Karpas-422 (cell line): Measurements from ENCODE around the gene CLASP1. TPM values are rescaled to one million over a fixed set of nuclear protein-coding genes. Genes with fewer than 3 reads are reported as not detected.

Source experiments
- DNase-seq: peaks from one replicate; pipeline ENCODE4 v3.0.0-alpha.2; 2015
- H2AFZ ChIP-seq: fragments of 200-600 bp; sonication (generic); 2 replicates; pipeline ENCODE4 v1.6.1; 2014; ENCODE audit warnings: antibody characterized with exemption, low read length, mixed read lengths
- H3K27ac ChIP-seq: fragments of 200-600 bp; sonication (generic); 2 replicates; pipeline ENCODE4 v1.5.1; 2014; ENCODE audit warnings: mild to moderate bottlenecking, low read length, moderate library complexity
- H3K27me3 ChIP-seq: fragments of 200-600 bp; sonication (generic); 2 replicates; pipeline ENCODE4 v1.6.1; 2014; ENCODE audit warnings: low read length, mixed read lengths
- H3K36me3 ChIP-seq: fragments of 200-600 bp; sonication (generic); 2 replicates; pipeline ENCODE4 v1.6.1; 2014; ENCODE audit warnings: low read length, mixed read lengths; ENCODE audit not compliant: insufficient read depth
- H3K4me1 ChIP-seq: fragments of 200-600 bp; sonication (generic); 2 replicates; pipeline ENCODE4 v1.6.1; 2014; ENCODE audit warnings: mild to moderate bottlenecking, low read length, mixed read lengths
- H3K4me2 ChIP-seq: fragments of 200-600 bp; sonication (generic); 2 replicates; pipeline ENCODE4 v1.6.1; 2014; ENCODE audit warnings: low read length, low read depth, mild to moderate bottlenecking; ENCODE audit not compliant: poor library complexity, severe bottlenecking
- H3K4me3 ChIP-seq: fragments of 200-600 bp; sonication (generic); 2 replicates; pipeline ENCODE4 v1.5.1; 2014; ENCODE audit warnings: mild to moderate bottlenecking, antibody characterized with exemption, low read length, mixed read lengths
- H3K79me2 ChIP-seq: fragments of 200-600 bp; sonication (generic); 2 replicates; pipeline ENCODE4 v1.6.1; 2014; ENCODE audit warnings: mild to moderate bottlenecking, low read length, mixed read lengths
- H3K9ac ChIP-seq: fragments of 200-600 bp; sonication (generic); 2 replicates; pipeline ENCODE4 v1.6.0; 2014; ENCODE audit warnings: low read length
- H3K9me2 ChIP-seq: fragments of 200-600 bp; sonication (generic), shearing (Covaris generic); replicated peaks from 2 replicates; pipeline ENCODE4 v1.6.0; 2014; ENCODE audit warnings: mild to moderate bottlenecking, low read length, moderate library complexity; ENCODE audit not compliant: insufficient read depth
- H3K9me3 ChIP-seq: fragments of 300-700, 200-600 bp; sonication (generic); 2 replicates; pipeline ENCODE4 v1.6.1; 2014; ENCODE audit warnings: low read length, mixed read lengths
- H4K20me1 ChIP-seq: fragments of 200-600 bp; sonication (generic); 2 replicates; pipeline ENCODE4 v1.6.1; 2014; ENCODE audit warnings: mild to moderate bottlenecking, antibody characterized with exemption, low read length, low read depth; ENCODE audit not compliant: insufficient read depth
- total RNA-seq: library from RNA; depleted of rRNA; stranded (reverse); fragments of >200 nt; shearing (Covaris generic); gene quantifications from 2 replicates; pipeline ENCODE4 v1.2.3, GENCODE V29; 2014; ENCODE audit warnings: low replicate concordance

Gene CLASP1
- total RNA-seq, 1 experiment from 2014 or later: 102 TPM

- H3K79me2 ChIP-seq: peaks cover 4% of the 10 kb centered on the region; the same call in 1 of the 2 replicates
- H3K27ac ChIP-seq: no peak overlapping the region
- H3K9me2 ChIP-seq: no peaks in the 10 kb centered on the region
- DNase-seq: no peak
- peaks cover 5% of the 10 kb centered on the region for H3K4me1 ChIP-seq
- H2AFZ ChIP-seq: no peak overlapping the region
- H3K36me3 ChIP-seq: peaks cover 41% of the 10 kb centered on the region
- H3K4me3 ChIP-seq: no peak overlapping the region
- H4K20me1 ChIP-seq: no peaks in the 10 kb centered on the region
- no peaks in the 10 kb centered on the region for H3K9me3 ChIP-seq
- no peak overlapping the region for H3K9ac ChIP-seq
- no peak overlapping the region for H3K4me2 ChIP-seq
- H3K27me3 ChIP-seq: no peaks in the 10 kb centered on the region
Observed at GRCh38 chr2:121358291-121358690, 291.0 kb downstream of the CLASP1 start.

- no peak overlapping the region for H3K27ac ChIP-seq
- no peak overlapping the region for H3K4me3 ChIP-seq
- peaks cover 40% of the 10 kb centered on the region for H3K36me3 ChIP-seq
- no peaks in the 10 kb centered on the region for H3K27me3 ChIP-seq
- H3K79me2 ChIP-seq: peaks cover 4% of the 10 kb centered on the region; the same call in 1 of the 2 replicates
- H3K9me2 ChIP-seq: no peaks in the 10 kb centered on the region
- no peaks in the 10 kb centered on the region for H4K20me1 ChIP-seq
- peak; percentile 77 for DNase-seq
- H2AFZ ChIP-seq: no peak overlapping the region
- no peaks in the 10 kb centered on the region for H3K9me3 ChIP-seq
- peaks cover 5% of the 10 kb centered on the region for H3K4me1 ChIP-seq
- H3K4me2 ChIP-seq: no peak overlapping the region
- H3K9ac ChIP-seq: no peak overlapping the region
Observed at GRCh38 chr2:121356058-121356640, 293.1 kb downstream of the CLASP1 start.

- Histone ChIP-seq H3K9me3 (no peaks in the 10 kb centered on the region), H3K9me2 (no peaks in the 10 kb centered on the region), H3K9ac (no peak overlapping the region), H3K4me1 (no peaks in the 10 kb centered on the region), H4K20me1 (no peaks in the 10 kb centered on the region), H3K79me2 (peaks cover 4% of the 10 kb centered on the region; the same call in 1 of the 2 replicates), H3K27me3 (no peaks in the 10 kb centered on the region), H3K36me3 (peaks cover 38% of the 10 kb centered on the region), H3K4me3 (no peak overlapping the region), H3K4me2 (no peak overlapping the region), H3K27ac (no peak overlapping the region), H2AFZ (no peak overlapping the region)
- DNase-seq: no peak
Observed at GRCh38 chr2:121355488-121355887, 293.8 kb downstream of the CLASP1 start.

- Histone ChIP-seq H3K9me2 (no peaks in the 10 kb centered on the region), H4K20me1 (no peaks in the 10 kb centered on the region), H3K4me2 (no peak overlapping the region), H2AFZ (no peak overlapping the region), H3K4me1 (no peaks in the 10 kb centered on the region), H3K4me3 (no peak overlapping the region), H3K27me3 (no peaks in the 10 kb centered on the region), H3K27ac (no peak overlapping the region), H3K9ac (no peak overlapping the region), H3K36me3 (peaks cover 27% of the 10 kb centered on the region; the same call in 1 of the 2 replicates), H3K9me3 (no peaks in the 10 kb centered on the region), H3K79me2 (no peaks in the 10 kb centered on the region)
- DNase-seq: no peak
Observed at GRCh38 chr2:121351521-121352318, 297.5 kb downstream of the CLASP1 start.

GRCh38 chr2:121350890-121351289 lies 298.4 kb downstream of the CLASP1 start:
- Histone ChIP-seq H3K4me1 (no peaks in the 10 kb centered on the region), H3K4me2 (no peak overlapping the region), H3K9me3 (no peaks in the 10 kb centered on the region), H3K36me3 (peaks cover 29% of the 10 kb centered on the region), H3K79me2 (no peaks in the 10 kb centered on the region), H3K27me3 (no peaks in the 10 kb centered on the region), H4K20me1 (no peaks in the 10 kb centered on the region), H3K9ac (no peak overlapping the region), H3K9me2 (no peaks in the 10 kb centered on the region), H2AFZ (no peak overlapping the region), H3K4me3 (no peak overlapping the region), H3K27ac (no peak overlapping the region)
- no peak for DNase-seq

- no peak overlapping the region for H3K27ac ChIP-seq
- H3K9me2 ChIP-seq: no peaks in the 10 kb centered on the region
- no peaks in the 10 kb centered on the region for H3K27me3 ChIP-seq
- H3K4me1 ChIP-seq: no peaks in the 10 kb centered on the region
- no peaks in the 10 kb centered on the region for H3K9me3 ChIP-seq
- H3K9ac ChIP-seq: no peak overlapping the region
- no peak overlapping the region for H2AFZ ChIP-seq
- no peak overlapping the region for H3K4me3 ChIP-seq
- no peak for DNase-seq
- H3K4me2 ChIP-seq: no peak overlapping the region
- peaks cover 29% of the 10 kb centered on the region for H3K36me3 ChIP-seq
- no peaks in the 10 kb centered on the region for H3K79me2 ChIP-seq
- no peaks in the 10 kb centered on the region for H4K20me1 ChIP-seq
Observed at GRCh38 chr2:121350402-121350775, 298.9 kb downstream of the CLASP1 start.

GRCh38 chr2:121349721-121350401 lies 299.4 kb downstream of the CLASP1 start:
- DNase-seq: no peak
- Histone ChIP-seq H2AFZ (no peak overlapping the region), H3K9me3 (no peaks in the 10 kb centered on the region), H4K20me1 (no peaks in the 10 kb centered on the region), H3K36me3 (peaks cover 31% of the 10 kb centered on the region), H3K4me1 (no peaks in the 10 kb centered on the region), H3K9me2 (no peaks in the 10 kb centered on the region), H3K9ac (no peak overlapping the region), H3K27me3 (no peaks in the 10 kb centered on the region), H3K4me3 (no peak overlapping the region), H3K4me2 (no peak overlapping the region), H3K79me2 (no peaks in the 10 kb centered on the region), H3K27ac (no peak overlapping the region)

GRCh38 chr2:121348128-121348740 lies 301.0 kb downstream of the CLASP1 start:
- Histone ChIP-seq H3K27ac (no peak overlapping the region), H3K9me3 (no peaks in the 10 kb centered on the region), H3K9me2 (no peaks in the 10 kb centered on the region), H3K36me3 (peaks cover 22% of the 10 kb centered on the region), H4K20me1 (no peaks in the 10 kb centered on the region), H2AFZ (no peak overlapping the region), H3K4me3 (no peak overlapping the region), H3K4me1 (no peaks in the 10 kb centered on the region), H3K79me2 (no peaks in the 10 kb centered on the region), H3K4me2 (no peak overlapping the region), H3K27me3 (no peaks in the 10 kb centered on the region), H3K9ac (no peak overlapping the region)
- DNase-seq: no peak
